Liver (tissue), 9 donors: ENCODE results near the gene ZBTB49. TPM values are rescaled to one million over a fixed set of nuclear protein-coding genes. Genes with fewer than 3 reads are reported as not detected.

Source experiments
- DNase-seq: peaks from one replicate; pipeline ENCODE4 v3.0.0-alpha.2; 2017; ENCODE audit warnings: low spot score
- H3K27ac ChIP-seq, 2 donors: one replicate each; pipeline ENCODE4 v1.7.0; 2013; ENCODE audit warnings: inconsistent platforms in 2 of 2, low read length in 2 of 2, control low read depth in 1 of 2, low read depth in 1 of 2, mild to moderate bottlenecking in 1 of 2
- H3K27me3 ChIP-seq, 4 donors: one replicate each; pipeline versions ENCODE4 v1.6.1 to v1.7.0; 2013; ENCODE audit warnings: low read length in 3 of 4, inconsistent platforms in 1 of 4, mild to moderate bottlenecking in 1 of 4, moderate library complexity in 1 of 4; ENCODE audit not compliant: control insufficient read depth in 4 of 4, insufficient read depth in 4 of 4
- H3K36me3 ChIP-seq, 4 donors: one replicate each; pipeline versions ENCODE4 v1.6.1 to v1.7.0; 2013; ENCODE audit warnings: low read length in 3 of 4, mild to moderate bottlenecking in 3 of 4, low read depth in 1 of 4, moderate library complexity in 1 of 4; ENCODE audit not compliant: control insufficient read depth in 4 of 4, insufficient read depth in 3 of 4
- H3K4me1 ChIP-seq, 4 donors: one replicate each; pipeline versions ENCODE4 v1.6.1 to v1.7.0; 2013; ENCODE audit warnings: low read length in 3 of 4, mild to moderate bottlenecking in 3 of 4, moderate library complexity in 1 of 4; ENCODE audit not compliant: control insufficient read depth in 4 of 4, insufficient read depth in 4 of 4
- H3K4me3 ChIP-seq, 3 donors: one replicate each; pipeline versions ENCODE4 v1.6.1 to v1.7.0; 2013; ENCODE audit warnings: low read length in 3 of 3, control low read depth in 1 of 3, low read depth in 1 of 3, mild to moderate bottlenecking in 1 of 3
- H3K9ac ChIP-seq, 2 donors: one replicate each; pipeline ENCODE4 v1.7.0; 2013; ENCODE audit warnings: low read length in 2 of 2, mild to moderate bottlenecking in 2 of 2, moderate library complexity in 2 of 2, control low read depth in 1 of 2, low read depth in 1 of 2
- H3K9me3 ChIP-seq, 4 donors: one replicate each; pipeline versions ENCODE4 v1.6.1 to v1.7.0; 2013; ENCODE audit warnings: low read length in 3 of 4; ENCODE audit not compliant: control insufficient read depth in 4 of 4
- ATF3 ChIP-seq: IDR thresholded peaks from 2 replicates; pipeline ENCODE4 v1.6.1; 2016; ENCODE audit warnings: antibody characterized with exemption
- CTCF ChIP-seq: fragments of 150-350 bp; IDR thresholded peaks from 2 replicates; pipeline ENCODE4 v1.5.1; 2017; ENCODE audit warnings: improper control_type of control experiment, low read depth, low read length; ENCODE audit not compliant: missing input control
- EGR1 ChIP-seq, 2 donors: IDR thresholded peaks; 2 replicates each; pipeline ENCODE4 v1.6.1; 2016 to 2018; ENCODE audit warnings: antibody characterized with exemption in 2 of 2, low read depth in 2 of 2
- FOXA1 ChIP-seq: IDR thresholded peaks from 2 replicates; pipeline ENCODE4 v1.6.1; 2016; ENCODE audit warnings: antibody characterized with exemption
- FOXA2 ChIP-seq: IDR thresholded peaks from 2 replicates; pipeline ENCODE4 v1.6.1; 2016; ENCODE audit warnings: antibody characterized with exemption
- GABPA ChIP-seq, 2 donors: IDR thresholded peaks in 1 of 2; conservative IDR thresholded peaks in 1 of 2; 2 replicates each; pipeline ENCODE4 v1.6.1; 2016; ENCODE audit warnings: antibody characterized with exemption in 2 of 2, mild to moderate bottlenecking in 1 of 2, moderate library complexity in 1 of 2
- HNF4A ChIP-seq, 2 donors: conservative IDR thresholded peaks; 2 replicates each; pipeline ENCODE4 v1.6.1; 2016; ENCODE audit warnings: antibody characterized with exemption in 2 of 2, mild to moderate bottlenecking in 2 of 2
- HNF4G ChIP-seq: IDR thresholded peaks from 2 replicates; pipeline ENCODE4 v1.6.1; 2016; ENCODE audit warnings: antibody characterized with exemption
- JUND ChIP-seq, 2 donors: IDR thresholded peaks; 2 replicates each; pipeline ENCODE4 v1.6.1; 2016; ENCODE audit warnings: antibody characterized with exemption in 2 of 2
- MAX ChIP-seq: IDR thresholded peaks from 2 replicates; pipeline ENCODE4 v1.6.1; 2016; ENCODE audit warnings: antibody characterized with exemption
- NR2F2 ChIP-seq: IDR thresholded peaks from 2 replicates; pipeline ENCODE4 v1.6.1; 2016; ENCODE audit warnings: antibody characterized with exemption
- RAD21 ChIP-seq, 2 donors: IDR thresholded peaks; 2 replicates each; pipeline ENCODE4 v1.6.1; 2016; ENCODE audit warnings: antibody characterized with exemption in 2 of 2, mild to moderate bottlenecking in 2 of 2
- REST ChIP-seq: IDR thresholded peaks from 2 replicates; pipeline ENCODE4 v1.6.1; 2016; ENCODE audit warnings: antibody characterized with exemption, mild to moderate bottlenecking
- RXRA ChIP-seq, 2 donors: IDR thresholded peaks; 2 replicates each; pipeline ENCODE4 v1.6.1; 2017 to 2018; ENCODE audit warnings: antibody characterized with exemption in 2 of 2, mild to moderate bottlenecking in 1 of 2
- SP1 ChIP-seq: IDR thresholded peaks from 2 replicates; pipeline ENCODE4 v1.6.1; 2018; ENCODE audit warnings: antibody characterized with exemption, mild to moderate bottlenecking
- TAF1 ChIP-seq: conservative IDR thresholded peaks from 2 replicates; pipeline ENCODE4 v1.6.1; 2016; ENCODE audit warnings: antibody characterized with exemption, mild to moderate bottlenecking
- YY1 ChIP-seq: IDR thresholded peaks from 2 replicates; pipeline ENCODE4 v1.6.1; 2016; ENCODE audit warnings: antibody characterized with exemption, mild to moderate bottlenecking
- ZBTB33 ChIP-seq: IDR thresholded peaks from 2 replicates; pipeline ENCODE4 v1.6.1; 2016; ENCODE audit warnings: antibody characterized with exemption
- WGBS: extraction: QIAGEN DNeasy Blood & Tissue Kit; methylation state at CpG from one replicate; pipeline ENCODE4 v1.1.7; 2013; 5-methylcytosine and 5-hydroxymethylcytosine counted together
- polyA plus RNA-seq, 2 donors: library from polyadenylated mRNA; stranded (reverse) in 1 of 2; unstranded in 1 of 2; fragments of 200-250 nt in 1 of 2; fragments of >200 nt in 1 of 2; fragmentation: Nextera tagmentation in 1 of 2; extraction: Ambion mirVana in 1 of 2; gene quantifications; one replicate each; pipeline versions ENCODE4 v1.2.1 to v1.2.3, GENCODE V29; 2013 to 2015
- total RNA-seq, 2 donors: library from RNA; depleted of rRNA; stranded (reverse); fragments of >200 nt; gene quantifications; one replicate each; pipeline ENCODE4 v1.2.3, GENCODE V29; 2014
- donor health status: healthy.
- donor health status: healthy.
- donor health status: healthy.
- donor health status: healthy.
- donor health status: healthy.

The ZBTB49 gene
- total and polyA plus RNA-seq, 4 donors: 1.3 to 3.8 (median 2.0) TPM

- H3K27me3 ChIP-seq: no peaks in the 10 kb centered on the region
- no peak overlapping the region for H3K9ac ChIP-seq
- no peak overlapping the region for H3K4me3 ChIP-seq
- 93% methylated on average over 4 of the region's 4 CpGs for WGBS
- H3K27ac ChIP-seq: no peak overlapping the region
- no peaks in the 10 kb centered on the region for H3K9me3 ChIP-seq
- no peak for DNase-seq
- H3K36me3 ChIP-seq: no peaks in the 10 kb centered on the region
- TF ChIP-seq GABPA (IDR thresholded peaks at IDR 0.05 in 1 of 2, conservative IDR thresholded peaks at IDR 0.05 in 1 of 2) (no peak), SP1 (no peak), MAX (no peak), FOXA2 (no peak), YY1 (no peak), NR2F2 (no peak)
- no peaks in the 10 kb centered on the region for H3K4me1 ChIP-seq
These were observed 38.8 kb downstream of the ZBTB49 start for GRCh38 chr4:4328840-4329239.

- 95% methylated on average over 10 of the region's 10 CpGs for WGBS
- no peaks in the 10 kb centered on the region for H3K9me3 ChIP-seq
- DNase-seq: no peak
- H3K4me1 ChIP-seq: no peaks in the 10 kb centered on the region
- H3K4me3 ChIP-seq: no peak overlapping the region
- TF ChIP-seq CTCF: no peak
- no peak for TF ChIP-seq TAF1
- no peak for TF ChIP-seq FOXA1
- TF ChIP-seq JUND (IDR thresholded peaks at IDR 0.05): no peak
- TF ChIP-seq GABPA (IDR thresholded peaks at IDR 0.05 in 1 of 2, conservative IDR thresholded peaks at IDR 0.05 in 1 of 2): no peak
- no peak for TF ChIP-seq ATF3
- no peak for TF ChIP-seq ZBTB33
- TF ChIP-seq REST: no peak
- no peak for TF ChIP-seq NR2F2
- TF ChIP-seq RXRA (IDR thresholded peaks at IDR 0.05): no peak
- TF ChIP-seq HNF4A (conservative IDR thresholded peaks at IDR 0.05): no peak
- no peak for TF ChIP-seq RAD21 (IDR thresholded peaks at IDR 0.05)
- no peak for TF ChIP-seq MAX
- TF ChIP-seq YY1: no peak
- TF ChIP-seq SP1: no peak
- no peak for TF ChIP-seq EGR1 (IDR thresholded peaks at IDR 0.05; ENCODE audit: low read depth in 2 of 2)
- TF ChIP-seq HNF4G: no peak
- TF ChIP-seq FOXA2: no peak
- H3K27ac ChIP-seq: no peak overlapping the region
- H3K27me3 ChIP-seq: no peaks in the 10 kb centered on the region
- no peak overlapping the region for H3K9ac ChIP-seq
- no peaks in the 10 kb centered on the region for H3K36me3 ChIP-seq
These were observed 39.4 kb downstream of the ZBTB49 start for GRCh38 chr4:4329496-4329895.
